Upper lobe of left lung (tissue), 6 donors: ENCODE measurements around the gene ALDH7A1. TPM values are rescaled to one million over a fixed set of nuclear protein-coding genes. Genes with fewer than 3 reads are reported as not detected.
A peak's percentile ranks its signal among the peaks of the same experiment; 100 is the strongest.

ENCODE experiments used
- ATAC-seq, 2 donors: fragments of 200-7000 bp; cut with Tn5 transposase; one replicate each; pipeline ENCODE4 v1.9.1; 2022; ENCODE audit warnings: mild to moderate bottlenecking in 2 of 2, moderate library complexity in 2 of 2; ENCODE audit not compliant: low FRiP score in 2 of 2
- DNase-seq, 2 donors: peaks; one replicate each; pipeline ENCODE4 v3.0.0-alpha.2; 2019 to 2020
- H3K27ac ChIP-seq, 4 donors: fragments of 200-600 bp; sonication (generic); one replicate each; pipeline ENCODE4 v1.5.1; 2016 to 2019
- H3K27me3 ChIP-seq, 4 donors: fragments of 200-600 bp; sonication (generic); one replicate each; pipeline ENCODE4 v1.5.1; 2017 to 2019
- H3K36me3 ChIP-seq, 4 donors: fragments of 200-600 bp; sonication (generic); one replicate each; pipeline ENCODE4 v1.5.1; 2016 to 2019
- H3K4me1 ChIP-seq, 4 donors: fragments of 200-600 bp; sonication (generic); one replicate each; pipeline ENCODE4 v1.5.1; 2018 to 2019
- H3K4me3 ChIP-seq, 4 donors: fragments of 200-600 bp; sonication (generic); one replicate each; pipeline ENCODE4 v1.5.1; 2017 to 2019; ENCODE audit warnings: mild to moderate bottlenecking in 2 of 4, moderate library complexity in 1 of 4
- H3K9me3 ChIP-seq, 4 donors: fragments of 200-600 bp; sonication (generic); one replicate each; pipeline ENCODE4 v1.5.1; 2018 to 2019
- EP300 ChIP-seq, 4 donors: sonication (generic); formaldehyde crosslinking; IDR thresholded peaks; one replicate each; pipeline ENCODE4 v1.5.1; 2017; ENCODE audit warnings: antibody characterized with exemption in 4 of 4, control low read depth in 2 of 4
- POLR2A ChIP-seq, 4 donors: fragments of 450-650 bp; IDR thresholded peaks; one replicate each; pipeline ENCODE4 v1.5.1; 2016 to 2017; ENCODE audit warnings: antibody characterized with exemption in 4 of 4, mild to moderate bottlenecking in 2 of 4
- POLR2AphosphoS5 ChIP-seq, 2 donors: sonication (generic); formaldehyde crosslinking; IDR thresholded peaks; one replicate each; pipeline ENCODE4 v1.5.1; 2017; ENCODE audit warnings: antibody characterized with exemption in 2 of 2
- WGBS, 2 donors: methylation state at CpG; one replicate each; pipeline ENCODE4 v1.1.5; 2017 to 2018; 5-methylcytosine and 5-hydroxymethylcytosine counted together
- total RNA-seq, 6 donors: library from RNA; depleted of rRNA in 4 of 6; stranded (reverse); fragments of >200 nt in 4 of 6; gene quantifications; one replicate each; pipeline versions ENCODE4 v1.1.0 to v1.2.1, GENCODE V29; 2016 to 2021
- TF ChIP-seq, protein P1 (sequence below), 6 experiments: fragments of 450-650 bp in 4 of 6; fragments of 200-600 bp in 2 of 6; sonication (generic) in 2 of 6; IDR thresholded peaks; one replicate each; pipeline ENCODE4 v1.5.1; 2016 to 2019; ENCODE audit warnings: antibody characterized with exemption in 6 of 6
- donor health status: DM: no; HTN: no; CAD: no; lungs with moderate emphysema.
- donor health status: DM: no; HTN: yes; CAD: no; lungs with severe emphysema.

ALDH7A1 gene
- total RNA-seq, 6 donors from 2014 or later, result 19.3 to 41.4 (median 30.0) TPM

DNA sequence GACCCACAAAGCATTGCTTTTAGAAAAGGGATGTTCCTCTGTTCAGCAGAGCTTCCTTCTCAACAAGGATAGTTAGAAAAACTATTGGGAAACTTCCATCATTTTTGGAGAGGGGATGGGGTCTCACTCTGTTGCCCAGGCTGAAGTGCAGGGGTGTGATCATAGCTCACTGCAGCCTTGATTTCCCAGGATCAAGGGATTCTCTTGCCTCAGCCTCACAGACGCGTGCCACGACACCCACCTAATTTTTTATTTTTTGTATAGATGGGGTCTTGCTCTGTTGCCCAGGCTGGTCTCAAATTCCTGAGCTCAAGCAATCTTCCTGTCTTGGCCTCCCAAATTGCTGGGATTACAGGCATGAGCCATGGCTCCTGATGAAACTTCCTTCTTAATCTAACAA is 40.6 kb upstream of the ALDH7A1 start:
- no peaks in the 10 kb centered on the region for H3K9me3 ChIP-seq
- H3K4me3 ChIP-seq, result no peak overlapping the region
- DNase-seq (no peak), ATAC-seq (no peak)
- H3K36me3 ChIP-seq, result no peaks in the 10 kb centered on the region
- H3K27ac ChIP-seq, result no peak overlapping the region
- TF ChIP-seq EP300 (IDR thresholded peaks at IDR 0.05) (no peak), POLR2AphosphoS5 (IDR thresholded peaks at IDR 0.05) (no peak), POLR2A (IDR thresholded peaks at IDR 0.05) (no peak)
- TF ChIP-seq, protein P1, sequence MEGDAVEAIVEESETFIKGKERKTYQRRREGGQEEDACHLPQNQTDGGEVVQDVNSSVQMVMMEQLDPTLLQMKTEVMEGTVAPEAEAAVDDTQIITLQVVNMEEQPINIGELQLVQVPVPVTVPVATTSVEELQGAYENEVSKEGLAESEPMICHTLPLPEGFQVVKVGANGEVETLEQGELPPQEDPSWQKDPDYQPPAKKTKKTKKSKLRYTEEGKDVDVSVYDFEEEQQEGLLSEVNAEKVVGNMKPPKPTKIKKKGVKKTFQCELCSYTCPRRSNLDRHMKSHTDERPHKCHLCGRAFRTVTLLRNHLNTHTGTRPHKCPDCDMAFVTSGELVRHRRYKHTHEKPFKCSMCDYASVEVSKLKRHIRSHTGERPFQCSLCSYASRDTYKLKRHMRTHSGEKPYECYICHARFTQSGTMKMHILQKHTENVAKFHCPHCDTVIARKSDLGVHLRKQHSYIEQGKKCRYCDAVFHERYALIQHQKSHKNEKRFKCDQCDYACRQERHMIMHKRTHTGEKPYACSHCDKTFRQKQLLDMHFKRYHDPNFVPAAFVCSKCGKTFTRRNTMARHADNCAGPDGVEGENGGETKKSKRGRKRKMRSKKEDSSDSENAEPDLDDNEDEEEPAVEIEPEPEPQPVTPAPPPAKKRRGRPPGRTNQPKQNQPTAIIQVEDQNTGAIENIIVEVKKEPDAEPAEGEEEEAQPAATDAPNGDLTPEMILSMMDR (IDR thresholded peaks at IDR 0.05), result no peak
- WGBS, 2 donors, result 97 to 98% methylated on average over 3 of the region's 3 CpGs
- H3K27me3 ChIP-seq, result no peaks in the 10 kb centered on the region
- no peaks in the 10 kb centered on the region for H3K4me1 ChIP-seq

DNA sequence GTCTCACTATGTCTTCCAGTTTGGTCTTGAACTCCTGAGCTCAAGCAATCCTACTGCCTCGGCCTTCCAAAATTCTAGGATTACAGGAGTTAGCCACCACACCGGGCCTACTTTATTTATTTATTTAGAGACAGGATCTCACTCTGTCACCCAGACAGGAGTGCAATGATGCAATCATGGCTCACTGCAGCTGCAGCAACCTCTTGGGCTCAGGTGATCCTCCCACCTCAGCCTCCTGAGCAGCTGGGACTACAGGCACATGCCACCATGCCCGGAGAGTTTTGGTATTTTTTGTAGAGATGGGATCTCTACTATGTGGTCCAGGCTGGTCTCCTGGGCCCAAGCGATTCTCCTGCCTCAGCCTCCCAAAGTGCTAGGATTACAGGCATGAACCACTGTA is 38.5 kb upstream of the ALDH7A1 start:
- Histone ChIP-seq H3K27me3 (no peaks in the 10 kb centered on the region), H3K9me3 (no peaks in the 10 kb centered on the region), H3K4me1 (no peaks in the 10 kb centered on the region), H3K27ac (no peak overlapping the region), H3K4me3 (no peak overlapping the region), H3K36me3 (no peaks in the 10 kb centered on the region)
- TF ChIP-seq POLR2A (IDR thresholded peaks at IDR 0.05), result no peak
- TF ChIP-seq EP300 (IDR thresholded peaks at IDR 0.05), result no peak
- TF ChIP-seq, protein P1 (IDR thresholded peaks at IDR 0.05), result no peak
- no peak for TF ChIP-seq POLR2AphosphoS5 (IDR thresholded peaks at IDR 0.05)
- no peak for ATAC-seq
- 80 to 90% methylated on average over 4 of the region's 4 CpGs for WGBS, 2 donors
- no peak for DNase-seq

DNA sequence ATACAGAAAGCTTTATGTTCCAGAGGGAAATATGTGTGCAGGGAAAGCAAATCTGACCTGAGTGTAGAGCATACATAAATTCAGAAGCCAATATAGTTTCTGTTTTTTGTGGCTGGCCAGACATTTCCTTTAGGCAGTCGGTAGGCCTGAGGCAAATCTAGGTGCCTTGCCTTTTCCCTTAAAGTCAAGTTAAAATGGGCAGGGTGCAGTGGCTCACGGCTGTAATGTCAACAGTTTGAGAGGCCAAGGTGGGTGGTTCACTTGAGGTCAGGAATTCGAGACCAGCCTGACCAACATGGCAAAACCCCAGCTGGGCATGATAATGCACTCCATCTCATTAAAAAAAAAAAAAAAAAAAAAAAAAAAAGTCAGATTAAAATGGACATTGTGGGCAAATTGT is 36.9 kb upstream of the ALDH7A1 start:
- ATAC-seq (no peak), DNase-seq (no peak)
- Histone ChIP-seq H3K4me1 (no peaks in the 10 kb centered on the region), H3K27ac (no peak overlapping the region), H3K36me3 (peaks cover 0 to 6% (median 2%) of the 10 kb centered on the region in 4 donors), H3K9me3 (no peaks in the 10 kb centered on the region), H3K4me3 (no peak overlapping the region), H3K27me3 (no peaks in the 10 kb centered on the region)
- TF ChIP-seq POLR2A (IDR thresholded peaks at IDR 0.05) (no peak), POLR2AphosphoS5 (IDR thresholded peaks at IDR 0.05) (no peak), EP300 (IDR thresholded peaks at IDR 0.05) (no peak)
- TF ChIP-seq, protein P1 (IDR thresholded peaks at IDR 0.05), result no peak
- WGBS, 2 donors, result 59 to 73% methylated on average over 3 of the region's 3 CpGs

DNA sequence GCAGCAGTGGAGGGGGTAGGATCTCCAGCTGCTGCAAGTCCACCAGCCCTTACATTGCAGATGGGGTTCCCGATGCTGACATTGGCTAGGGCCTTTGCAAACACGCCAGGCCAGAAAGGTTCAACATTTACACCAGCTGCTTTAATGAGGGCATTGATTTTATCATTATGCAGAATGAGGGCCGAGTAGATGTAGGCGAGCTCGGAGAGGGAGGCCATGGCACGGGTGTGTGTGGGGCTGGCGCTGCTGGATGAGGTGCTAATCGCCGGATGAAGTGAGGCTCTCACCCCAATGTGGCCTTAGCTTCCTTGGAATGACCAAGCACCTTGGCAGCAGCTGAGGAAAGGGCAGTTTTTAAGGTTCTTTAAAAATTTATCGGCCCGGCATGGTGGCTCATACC is 33.1 kb upstream of the ALDH7A1 start:
- H3K4me1 ChIP-seq, result no peaks in the 10 kb centered on the region
- no peak for TF ChIP-seq EP300 (IDR thresholded peaks at IDR 0.05)
- no peak for TF ChIP-seq POLR2AphosphoS5 (IDR thresholded peaks at IDR 0.05)
- no peak for TF ChIP-seq POLR2A (IDR thresholded peaks at IDR 0.05)
- TF ChIP-seq, protein P1 (IDR thresholded peaks at IDR 0.05), result no peak
- H3K36me3 ChIP-seq, result peaks cover 7 to 31% (median 18%) of the 10 kb centered on the region in 4 donors
- DNase-seq, result no peak
- H3K27ac ChIP-seq, result no peak overlapping the region
- ATAC-seq, result no peak
- no peak overlapping the region for H3K4me3 ChIP-seq
- 95 to 98% methylated on average over 11 of the region's 11 CpGs for WGBS, 2 donors
- H3K9me3 ChIP-seq, result no peaks in the 10 kb centered on the region
- H3K27me3 ChIP-seq, result no peaks in the 10 kb centered on the region

DNA sequence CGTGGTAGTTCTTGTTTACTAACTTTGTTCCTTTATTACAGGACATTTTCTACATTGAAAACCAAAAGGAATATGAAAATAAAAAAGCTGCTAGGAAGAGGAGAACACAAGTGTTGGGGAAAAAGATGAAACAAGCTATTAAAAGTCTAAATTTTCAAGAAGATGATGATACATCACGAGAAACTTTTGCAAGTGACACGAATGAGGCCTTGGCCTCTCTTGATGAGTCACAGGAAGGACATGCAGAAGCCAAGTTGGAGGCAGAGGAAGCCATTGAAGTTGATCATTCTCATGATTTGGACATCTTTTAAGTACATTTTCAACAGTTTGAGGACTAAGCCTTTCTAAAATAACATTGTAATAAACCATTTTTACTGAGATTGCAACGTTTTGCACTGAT is 29.5 kb upstream of the ALDH7A1 start:
- Histone ChIP-seq H3K9me3 (no peaks in the 10 kb centered on the region), H3K4me1 (no peaks in the 10 kb centered on the region), H3K27me3 (no peaks in the 10 kb centered on the region), H3K27ac (peak overlapping the region in 1 of 4 donors; percentile 8), H3K4me3 (no peak overlapping the region), H3K36me3 (peaks cover 14 to 56% (median 29%) of the 10 kb centered on the region in 4 donors)
- TF ChIP-seq POLR2A (IDR thresholded peaks at IDR 0.05) (no peak), EP300 (IDR thresholded peaks at IDR 0.05) (no peak), POLR2AphosphoS5 (IDR thresholded peaks at IDR 0.05) (no peak)
- TF ChIP-seq, protein P1 (IDR thresholded peaks at IDR 0.05), result no peak
- WGBS, 2 donors, result 52 to 64% methylated on average over 4 of the region's 4 CpGs
- DNase-seq (no peak), ATAC-seq (no peak)
